GM19099 (cell line): Measurements from ENCODE around the gene MPRIP.

ENCODE experiments used
- POLR2A ChIP-seq: IDR thresholded peaks from 3 replicates; pipeline ENCODE4 v1.6.1; 2011; ENCODE audit warnings: low read depth; ENCODE audit not compliant: insufficient read length; ENCODE audit errors: extremely low read depth

MPRIP gene

DNA sequence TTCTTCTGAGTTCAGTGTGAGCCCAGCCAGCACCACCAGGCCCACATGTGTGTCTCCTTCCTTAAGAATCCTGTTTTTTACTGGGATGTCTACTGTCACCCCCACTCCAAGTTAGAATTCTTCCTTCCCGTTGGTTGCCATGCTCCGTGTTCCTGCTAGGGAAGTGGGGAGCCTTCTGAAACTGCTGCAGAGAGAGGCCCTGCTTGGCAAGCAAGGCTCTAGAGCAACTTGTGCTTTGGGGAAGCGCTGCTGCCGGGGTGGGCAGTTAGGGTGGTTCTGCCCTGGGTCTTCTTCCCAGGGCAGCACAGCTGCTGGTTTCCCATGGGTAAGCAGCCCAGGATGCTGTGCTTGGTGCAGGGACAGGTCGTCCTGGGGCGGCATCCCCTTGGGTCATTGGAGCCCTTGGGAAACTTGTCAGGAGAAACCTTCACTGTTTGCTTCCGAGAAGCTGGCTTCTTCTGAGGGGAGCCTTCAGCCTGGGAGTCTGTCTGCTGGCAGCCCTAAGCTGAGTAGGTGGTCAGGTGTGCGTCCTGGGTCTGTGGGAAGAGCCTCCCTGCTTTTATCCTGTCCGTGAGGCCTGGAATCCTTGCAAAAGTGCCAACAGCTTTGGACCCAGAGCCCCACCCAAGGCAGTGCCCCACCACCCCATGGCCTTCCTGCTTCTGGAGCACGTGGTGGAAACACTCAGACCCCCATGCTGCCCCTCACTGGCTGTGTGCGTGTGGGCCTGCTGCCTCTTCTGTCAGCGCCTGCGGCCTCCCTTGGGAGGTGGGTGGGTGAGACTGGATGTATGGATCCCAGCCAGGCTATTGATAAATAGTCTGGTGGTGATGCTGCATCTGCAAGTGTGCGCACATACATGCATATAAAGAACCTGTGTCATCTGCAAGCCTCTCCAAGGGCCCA is 92.0 kb downstream of the MPRIP start:
- no peak for TF ChIP-seq POLR2A

DNA sequence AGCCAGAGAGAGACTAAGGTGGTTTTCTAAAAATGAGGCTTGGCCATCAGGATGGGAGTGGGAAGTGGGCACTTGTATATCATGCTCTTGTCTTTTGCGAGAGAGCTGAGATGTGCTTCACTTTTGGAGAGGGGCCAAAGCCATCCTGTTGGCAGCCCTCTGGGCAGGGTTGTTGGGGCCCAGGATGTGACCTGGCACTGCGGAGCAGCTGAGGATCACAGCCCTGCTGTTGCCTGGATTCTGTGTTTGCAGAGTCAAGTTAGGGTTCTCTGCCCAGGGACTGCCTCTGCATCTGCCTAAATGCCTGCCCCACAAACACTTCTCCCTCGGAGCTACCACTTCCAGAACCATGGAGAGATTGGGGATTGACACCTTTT is 92.7 kb downstream of the MPRIP start:
- no peak for TF ChIP-seq POLR2A

DNA sequence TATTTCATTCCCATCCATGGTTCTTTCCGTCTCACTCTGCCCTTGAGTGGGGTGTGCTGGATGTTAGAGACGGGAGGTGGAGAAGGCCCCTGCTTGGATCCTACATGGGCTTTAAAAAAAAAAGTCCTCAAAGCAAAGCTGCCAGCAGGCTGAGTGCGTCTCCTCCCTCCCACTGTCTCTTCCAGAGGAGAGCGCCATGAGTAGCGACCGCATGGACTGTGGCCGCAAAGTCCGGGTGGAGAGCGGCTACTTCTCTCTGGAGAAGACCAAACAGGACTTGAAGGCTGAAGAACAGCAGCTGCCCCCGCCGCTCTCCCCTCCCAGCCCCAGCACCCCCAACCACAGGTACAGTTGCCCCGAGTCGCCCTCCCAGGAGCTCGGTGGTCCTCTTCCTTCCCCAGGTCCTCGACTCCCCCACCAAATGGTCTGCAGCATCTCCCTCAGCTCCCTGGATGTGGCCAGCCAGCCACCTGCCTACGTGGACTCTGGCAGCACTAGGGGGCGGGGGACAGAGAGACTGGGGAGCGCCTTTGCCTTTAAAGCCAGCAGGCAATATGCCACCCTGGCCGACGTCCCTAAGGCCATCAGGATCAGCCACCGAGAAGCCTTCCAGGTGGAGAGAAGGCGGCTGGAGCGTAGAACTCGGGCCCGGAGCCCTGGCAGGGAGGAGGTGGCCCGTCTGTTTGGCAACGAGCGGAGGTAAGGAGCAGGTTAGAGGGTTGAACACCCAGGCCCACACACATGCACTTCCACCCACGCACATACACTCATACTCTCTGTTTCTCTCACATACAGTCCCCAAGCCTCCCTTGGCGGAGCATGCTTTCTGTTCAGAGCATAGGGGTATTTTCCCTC is 95.7 kb downstream of the MPRIP start:
- no peak for TF ChIP-seq POLR2A

DNA sequence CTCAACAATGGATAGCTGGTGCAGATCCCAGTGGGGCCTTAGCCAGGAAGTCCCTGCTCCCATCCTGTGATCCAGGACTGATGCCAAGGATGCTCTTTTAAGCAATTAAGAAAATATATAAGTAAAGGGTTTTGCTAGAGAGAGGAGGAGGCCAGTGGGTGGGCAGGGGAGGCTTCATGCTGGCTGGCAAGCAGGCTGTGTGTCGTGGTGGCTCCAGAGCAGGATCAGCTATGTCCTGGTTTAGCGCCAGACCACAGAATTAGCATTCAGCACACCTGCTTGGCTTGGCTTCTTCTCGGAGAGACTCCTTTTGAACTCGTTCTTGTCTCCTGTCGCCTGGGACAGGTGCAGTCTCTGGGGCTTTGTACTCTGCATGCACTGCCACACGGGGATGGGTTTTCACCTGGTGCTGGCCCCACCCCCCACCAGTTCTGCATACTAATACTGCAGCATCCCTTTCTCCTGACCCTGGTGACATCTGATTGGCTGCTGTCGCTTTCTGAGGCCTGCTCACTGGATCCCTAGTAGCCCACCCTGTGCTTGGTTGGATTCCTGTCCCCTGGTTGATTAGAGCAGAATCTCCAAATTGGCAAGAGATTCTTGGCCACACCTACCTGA is 97.8 kb downstream of the MPRIP start:
- no peak for TF ChIP-seq POLR2A

DNA sequence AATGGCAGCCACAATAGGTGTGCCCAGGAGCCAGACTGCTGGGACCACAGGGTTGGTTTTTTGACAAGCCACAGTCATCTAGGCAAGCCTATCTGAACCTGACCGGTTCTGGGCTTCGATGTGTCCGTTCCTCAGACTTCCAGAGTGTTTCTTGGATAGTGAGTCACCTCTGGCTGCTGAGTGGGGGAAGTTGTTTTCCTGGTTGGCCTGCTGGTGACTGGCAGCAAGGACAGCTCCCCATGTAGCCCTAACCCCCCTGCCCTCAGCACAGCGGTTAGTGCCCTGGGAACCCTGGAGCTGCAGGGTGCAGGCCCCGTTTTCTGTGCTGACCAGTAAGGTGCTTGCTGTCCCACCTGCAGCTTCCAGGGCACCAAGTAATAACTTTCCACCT is 98.3 kb downstream of the MPRIP start:
- no peak for TF ChIP-seq POLR2A

DNA sequence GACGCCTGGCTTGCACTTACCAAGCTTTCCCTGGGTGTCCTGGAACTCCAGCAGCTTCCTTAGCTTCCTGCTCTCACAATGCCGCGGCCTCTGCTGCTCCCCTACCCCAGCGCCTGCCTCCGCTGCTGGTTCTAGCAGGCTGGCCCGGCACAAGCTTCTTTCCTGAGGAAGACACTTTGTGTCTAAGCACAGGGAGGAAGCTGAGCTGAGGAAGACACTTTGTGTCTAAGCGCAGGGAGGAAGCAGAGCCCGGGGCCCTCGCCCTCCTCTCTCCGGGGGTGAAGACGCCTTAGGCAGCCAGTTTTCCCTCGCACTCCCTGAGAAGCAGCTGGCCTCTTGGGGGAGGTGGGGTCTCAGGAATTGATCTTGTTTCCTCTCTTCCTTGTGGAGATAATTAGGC is 99.0 kb downstream of the MPRIP start:
- no peak for TF ChIP-seq POLR2A

DNA sequence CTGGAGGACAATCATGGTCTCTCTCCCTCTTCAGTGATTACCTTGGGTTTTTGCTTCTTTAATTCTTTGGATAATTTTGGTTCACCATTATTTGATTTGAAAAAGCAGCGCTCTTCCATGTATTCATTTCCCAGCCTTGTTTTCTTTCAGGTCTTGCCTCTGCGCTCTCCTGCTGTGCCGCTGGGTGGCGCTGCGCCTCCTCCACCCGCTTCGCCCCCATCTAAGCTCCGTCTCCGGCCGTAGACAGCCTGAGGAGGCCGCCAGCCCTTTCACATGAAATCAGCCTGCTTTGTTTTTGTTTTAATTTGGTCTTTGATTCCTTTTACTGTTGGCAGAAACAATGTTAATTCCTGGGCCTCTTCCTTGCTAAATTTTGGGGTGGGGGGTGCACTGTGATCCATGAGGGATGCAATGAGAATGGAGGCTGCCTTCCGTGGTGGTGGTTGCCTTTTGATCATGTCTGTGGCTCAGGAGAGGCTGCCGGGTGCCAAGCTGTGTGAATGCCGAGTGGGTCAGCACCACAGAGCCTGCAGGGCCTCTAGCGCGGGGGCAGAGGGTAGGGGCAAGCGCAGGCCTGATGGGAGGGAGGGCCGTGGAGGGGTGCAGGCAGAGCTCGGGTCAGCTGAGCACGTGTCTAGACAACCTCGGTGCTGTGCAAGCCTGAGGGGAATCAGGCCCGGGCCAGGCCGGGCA is 99.7 kb downstream of the MPRIP start:
- no peak for TF ChIP-seq POLR2A

DNA sequence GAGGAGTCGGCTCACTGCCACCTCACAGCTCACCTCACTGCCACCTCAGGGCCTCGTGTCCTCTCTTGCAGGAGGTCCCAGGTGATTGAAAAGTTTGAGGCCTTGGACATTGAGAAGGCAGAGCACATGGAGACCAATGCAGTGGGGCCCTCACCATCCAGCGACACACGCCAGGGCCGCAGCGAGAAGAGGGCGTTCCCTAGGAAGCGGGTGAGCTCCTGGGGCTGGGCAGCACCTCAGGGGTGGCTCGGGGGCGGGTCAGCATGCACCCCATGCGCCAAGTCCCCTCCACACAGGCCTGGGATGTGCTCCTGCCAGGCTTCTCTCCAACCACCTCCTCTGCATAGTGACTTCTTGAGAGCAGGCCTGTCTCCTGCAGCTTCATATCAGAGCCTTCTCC is 100.3 kb downstream of the MPRIP start:
- no peak for TF ChIP-seq POLR2A

DNA sequence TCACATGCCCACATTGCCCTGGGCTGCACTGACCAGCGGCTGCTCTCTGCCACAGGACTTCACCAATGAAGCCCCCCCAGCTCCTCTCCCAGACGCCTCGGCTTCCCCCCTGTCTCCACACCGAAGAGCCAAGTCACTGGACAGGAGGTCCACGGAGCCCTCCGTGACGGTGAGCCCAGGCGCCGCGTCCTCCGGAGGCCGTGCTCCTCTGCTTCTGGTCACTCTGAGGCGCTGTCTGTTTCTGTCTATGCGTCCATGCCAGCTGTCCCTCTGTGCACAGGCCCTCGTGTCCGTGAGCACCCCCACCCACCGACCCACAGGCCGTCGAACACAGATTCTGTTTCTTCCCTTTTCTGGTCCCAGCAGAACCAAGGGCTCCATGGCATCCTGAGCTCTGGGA is 101.2 kb downstream of the MPRIP start:
- no peak for TF ChIP-seq POLR2A

DNA sequence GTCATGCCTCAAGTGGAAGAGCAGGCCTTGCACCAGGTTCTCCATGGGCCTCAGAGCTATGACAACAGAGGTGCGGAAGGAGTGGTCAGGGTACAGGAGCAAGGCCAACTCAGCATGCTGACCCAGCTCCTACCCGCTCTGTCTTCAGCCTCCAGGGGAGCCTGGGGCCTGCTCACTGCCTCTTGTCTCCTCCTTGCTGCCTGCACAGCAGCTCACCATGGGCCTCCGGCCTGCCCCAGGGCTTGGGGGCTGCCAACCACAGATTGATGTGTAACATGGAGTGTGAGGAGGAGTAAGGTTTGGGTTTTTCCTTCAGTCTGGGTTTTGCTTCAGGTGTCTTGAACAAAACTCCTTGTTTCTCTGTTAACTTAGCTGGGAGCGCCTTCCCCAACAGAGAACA is 101.8 kb downstream of the MPRIP start:
- TF ChIP-seq POLR2A: no peak

DNA sequence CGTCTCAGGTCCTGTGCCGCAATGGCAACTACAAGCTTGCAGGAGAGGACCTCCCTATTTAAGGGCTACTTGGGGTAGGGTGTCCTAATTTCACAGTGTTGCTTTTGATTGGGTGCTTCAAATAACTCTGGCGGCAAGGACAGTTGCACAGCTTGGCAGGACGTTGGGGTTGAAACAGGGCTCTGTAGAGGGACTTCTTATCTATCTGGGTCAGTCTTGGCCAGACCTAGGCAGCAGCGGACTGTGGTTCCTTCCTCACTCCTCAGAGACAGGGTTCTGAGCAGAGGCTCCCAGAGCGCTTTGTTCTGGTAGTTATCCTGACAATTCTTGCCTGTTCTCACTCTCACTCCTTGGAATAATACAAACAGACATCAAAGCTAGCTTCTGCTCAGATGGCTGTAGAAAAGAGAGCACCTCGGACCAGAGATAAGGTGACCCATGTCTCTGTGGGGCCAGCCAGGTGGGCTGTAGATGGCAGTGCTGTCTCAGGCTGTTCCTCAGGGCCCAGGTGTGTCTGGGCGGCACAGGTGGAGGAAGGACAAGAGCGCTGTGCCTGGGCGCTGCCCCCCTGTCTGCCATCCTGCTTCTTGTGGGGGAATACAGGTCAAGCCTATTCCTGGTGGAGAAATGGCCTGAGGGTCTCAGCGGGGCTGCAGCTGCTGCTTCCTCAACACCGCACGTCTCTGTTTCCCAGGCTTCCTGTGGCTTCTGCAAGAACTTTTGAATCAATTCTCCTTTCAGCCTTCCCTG is 102.8 kb downstream of the MPRIP start:
- TF ChIP-seq POLR2A: no peak

DNA sequence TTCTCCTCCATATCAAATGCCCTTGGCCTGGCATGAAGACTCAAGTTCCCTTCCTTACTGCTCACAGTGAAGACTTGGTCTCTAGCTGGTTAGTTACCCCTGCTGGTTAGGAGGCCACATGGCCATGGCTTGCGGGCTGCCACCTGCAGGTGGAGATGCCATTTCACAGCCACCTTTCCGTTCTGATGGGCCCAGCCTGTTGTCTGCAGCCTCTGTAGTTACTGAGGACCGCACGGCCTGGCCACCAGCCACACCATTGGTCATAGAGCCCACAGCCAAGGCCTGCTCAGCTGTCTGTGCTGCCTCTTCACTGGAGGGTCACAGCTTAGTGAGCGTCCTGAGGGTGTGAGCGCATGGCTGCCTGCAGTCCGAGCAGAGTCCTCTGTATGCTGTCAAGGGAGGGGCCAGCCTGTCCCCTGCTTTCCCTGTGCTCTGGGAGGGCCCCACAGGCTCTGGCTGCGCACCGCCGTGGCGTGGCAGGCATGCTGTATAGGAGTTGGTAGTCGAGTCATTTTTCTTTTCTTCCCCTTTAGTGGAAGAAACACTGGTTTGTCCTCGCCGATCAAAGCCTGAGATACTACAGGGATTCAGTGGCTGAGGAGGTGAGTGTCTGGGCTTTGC is 104.6 kb downstream of the MPRIP start:
- TF ChIP-seq POLR2A: no peak

DNA sequence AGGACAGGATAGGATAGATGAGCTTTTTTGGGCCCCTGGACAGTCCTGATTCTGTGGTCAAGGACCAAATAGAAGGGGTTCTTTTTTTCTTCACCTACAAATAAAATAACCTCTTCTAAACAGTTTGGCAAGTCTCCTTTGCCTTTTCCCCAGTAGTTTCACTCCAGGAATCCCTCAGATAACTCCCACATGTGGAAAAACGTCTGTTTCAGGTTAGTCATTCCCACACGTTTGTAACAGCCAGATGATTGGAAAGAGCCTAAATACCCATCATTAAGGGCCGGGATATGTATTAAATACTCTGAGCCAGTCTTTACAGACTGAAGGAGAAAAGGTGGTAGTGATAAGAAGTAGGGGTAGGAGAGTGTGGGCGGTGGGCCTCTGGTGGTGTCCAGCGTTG is 105.6 kb downstream of the MPRIP start:
- TF ChIP-seq POLR2A: no peak
